ENCODE measurements around the gene KRTAP13-4.

DNA sequence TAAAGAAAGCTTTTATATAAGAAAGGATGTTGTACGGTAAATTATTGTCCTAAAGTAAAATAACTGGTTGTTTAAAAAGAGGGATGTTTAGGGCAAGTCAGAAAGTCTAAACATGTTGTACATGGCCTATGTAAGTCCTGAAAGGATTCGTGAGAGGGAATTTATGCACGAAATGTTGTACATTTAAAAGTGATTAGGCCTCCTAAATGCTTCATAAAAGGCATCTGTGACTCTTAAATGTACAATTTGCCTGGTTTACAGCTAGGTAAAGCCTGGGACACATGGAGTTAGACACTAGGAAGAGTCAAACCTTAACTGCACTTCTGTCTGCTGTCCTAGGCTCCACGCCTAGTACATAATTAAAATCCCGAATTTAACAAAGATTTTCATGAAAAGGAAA, 14.0 kb upstream of the KRTAP13-4 start:
- TF ChIP-seq, protein P1, sequence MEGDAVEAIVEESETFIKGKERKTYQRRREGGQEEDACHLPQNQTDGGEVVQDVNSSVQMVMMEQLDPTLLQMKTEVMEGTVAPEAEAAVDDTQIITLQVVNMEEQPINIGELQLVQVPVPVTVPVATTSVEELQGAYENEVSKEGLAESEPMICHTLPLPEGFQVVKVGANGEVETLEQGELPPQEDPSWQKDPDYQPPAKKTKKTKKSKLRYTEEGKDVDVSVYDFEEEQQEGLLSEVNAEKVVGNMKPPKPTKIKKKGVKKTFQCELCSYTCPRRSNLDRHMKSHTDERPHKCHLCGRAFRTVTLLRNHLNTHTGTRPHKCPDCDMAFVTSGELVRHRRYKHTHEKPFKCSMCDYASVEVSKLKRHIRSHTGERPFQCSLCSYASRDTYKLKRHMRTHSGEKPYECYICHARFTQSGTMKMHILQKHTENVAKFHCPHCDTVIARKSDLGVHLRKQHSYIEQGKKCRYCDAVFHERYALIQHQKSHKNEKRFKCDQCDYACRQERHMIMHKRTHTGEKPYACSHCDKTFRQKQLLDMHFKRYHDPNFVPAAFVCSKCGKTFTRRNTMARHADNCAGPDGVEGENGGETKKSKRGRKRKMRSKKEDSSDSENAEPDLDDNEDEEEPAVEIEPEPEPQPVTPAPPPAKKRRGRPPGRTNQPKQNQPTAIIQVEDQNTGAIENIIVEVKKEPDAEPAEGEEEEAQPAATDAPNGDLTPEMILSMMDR (conservative IDR thresholded peaks at IDR 0.05; ENCODE audit: low read depth, low read length), result no peak
- TF ChIP-seq EZH2 (IDR thresholded peaks at IDR 0.05; ENCODE audit: low read length, unreplicated experiment), result no peak
